HCT116 (cell line): ENCODE data around the gene SRGAP3. TPM values are rescaled to one million over a fixed set of nuclear protein-coding genes. Genes with fewer than 3 reads are reported as not detected.

ENCODE experiments used
- ATAC-seq: fragments of 200-7000 bp; cut with Tn5 transposase; 2 replicates; pipeline ENCODE4 v1.9.1; 2020; ENCODE audit warnings: mild to moderate bottlenecking, moderate library complexity
- BruUV-seq: library from RNA; stranded (reverse); fragments of 400-500 nt; replicated peaks from 2 replicates; lab custom pipeline; 2021; lab: Mats Ljungman, UMichigan
- CTCF ChIA-PET: fragments of 300-600 bp; sonication (Branson Sonifier 250); formaldehyde crosslinking; loops from one replicate; lab custom pipeline; 2021; ENCODE audit warnings: antibody characterized with exemption; lab: Charles Lee
- POLR2A ChIA-PET: fragments of 300-600, 350-600 bp; sonication (Branson Sonifier 250); formaldehyde crosslinking; loops from one replicate; lab custom pipeline; 2021; ENCODE audit warnings: antibody characterized with exemption; lab: Charles Lee
- RAD21 ChIA-PET, 2 experiments: fragments of 300-600 bp; sonication (Branson Sonifier 250); formaldehyde crosslinking; loops; one replicate each; lab custom pipeline; 2023; ENCODE audit warnings: low total read pairs in 2 of 2; ENCODE audit not compliant: uncharacterized antibody in 2 of 2, unreplicated experiment in 2 of 2, low non-redundant PET in 1 of 2; lab: Charles Lee
- DNase-seq: peaks from one replicate; pipeline ENCODE4 v3.0.0-alpha.2; 2010; ENCODE audit warnings: low read depth, low spot score
- H2AFZ ChIP-seq: fragments of 200-600 bp; shearing (Covaris generic), sonication (generic); 2 replicates; pipeline ENCODE4 v1.6.1; 2017; ENCODE audit warnings: low read depth, mixed run types, mixed read lengths, antibody characterized with exemption, low read length; ENCODE audit not compliant: poor library complexity, severe bottlenecking
- H3K27ac ChIP-seq: 2 replicates; pipeline ENCODE4 v1.5.1; 2012; ENCODE audit warnings: low read depth, low read length
- H3K27me3 ChIP-seq: fragments of 200-600 bp; sonication (generic); 2 replicates; pipeline ENCODE4 v1.6.1; 2016; ENCODE audit warnings: mixed run types, low read length, mixed read lengths; ENCODE audit not compliant: insufficient read depth
- H3K36me3 ChIP-seq, 2 experiments: fragments of 200-500 bp in 1 of 2; fragments of 200-600 bp in 1 of 2; sonication (Bioruptor generic) in 1 of 2; sonication (generic) in 1 of 2; 2 replicates each; pipeline versions ENCODE4 v1.5.1 to v1.6.1; 2014 to 2016; ENCODE audit warnings: low read length in 2 of 2, inconsistent platforms in 1 of 2, mixed read lengths in 1 of 2, mixed run types in 1 of 2; ENCODE audit not compliant: insufficient read depth in 2 of 2, control insufficient read depth in 1 of 2
- H3K4me1 ChIP-seq, 2 experiments: fragments of 200-600 bp in 1 of 2; sonication (generic) in 1 of 2; 2 replicates each; pipeline versions ENCODE4 v1.5.1 to v1.6.1; 2012 to 2017; ENCODE audit warnings: low read length in 2 of 2, inconsistent platforms in 1 of 2, mild to moderate bottlenecking in 1 of 2, mixed read lengths in 1 of 2, mixed run types in 1 of 2, moderate library complexity in 1 of 2; ENCODE audit not compliant: insufficient read depth in 2 of 2, control insufficient read depth in 1 of 2
- H3K4me2 ChIP-seq: fragments of 200-600 bp; sonication (generic); 2 replicates; pipeline ENCODE4 v1.6.1; 2017; ENCODE audit warnings: mixed run types, low read length, mixed read lengths
- H3K4me3 ChIP-seq, 2 experiments: fragments of 200-600 bp in 1 of 2; sonication (generic) in 1 of 2; replicated peaks in 1 of 2; 2 replicates each; pipeline ENCODE4 v1.5.1; 2011 to 2016; ENCODE audit warnings: low read length in 2 of 2, control low read depth in 1 of 2, low read depth in 1 of 2, mild to moderate bottlenecking in 1 of 2, mixed read lengths in 1 of 2, mixed run types in 1 of 2
- H3K79me2 ChIP-seq: fragments of 200-600 bp; sonication (generic); 2 replicates; pipeline ENCODE4 v1.6.1; 2017; ENCODE audit warnings: mild to moderate bottlenecking, mixed run types, low read length, moderate library complexity, mixed read lengths; ENCODE audit not compliant: insufficient read depth
- H3K9ac ChIP-seq: fragments of 200-600 bp; sonication (generic); 2 replicates; pipeline ENCODE4 v1.6.1; 2016; ENCODE audit warnings: low read length, mixed read lengths
- H3K9me2 ChIP-seq: fragments of 200-600 bp; sonication (generic), shearing (Covaris generic); 2 replicates; pipeline ENCODE4 v1.6.1; 2017; ENCODE audit warnings: mixed run types, mild to moderate bottlenecking, moderate library complexity; ENCODE audit not compliant: insufficient read depth
- H3K9me3 ChIP-seq, 2 experiments: fragments of 200-500 bp in 1 of 2; fragments of 200-600 bp in 1 of 2; sonication (Bioruptor generic) in 1 of 2; sonication (generic) in 1 of 2; 2 replicates each; pipeline ENCODE4 v1.6.1; 2014 to 2017; ENCODE audit warnings: low read length in 2 of 2, mixed read lengths in 2 of 2, inconsistent platforms in 1 of 2, low read depth in 1 of 2, mild to moderate bottlenecking in 1 of 2, mixed run types in 1 of 2, moderate library complexity in 1 of 2; ENCODE audit not compliant: control insufficient read depth in 1 of 2, insufficient read depth in 1 of 2
- H4K20me1 ChIP-seq: fragments of 200-600 bp; sonication (generic), shearing (Covaris generic); 2 replicates; pipeline ENCODE4 v1.6.1; 2017; ENCODE audit warnings: mixed run types, mild to moderate bottlenecking, moderate library complexity; ENCODE audit not compliant: insufficient read depth
- ATF3 ChIP-seq: IDR thresholded peaks from 2 replicates; pipeline ENCODE4 v1.6.1; 2012
- CBX3 ChIP-seq: IDR thresholded peaks from 2 replicates; pipeline ENCODE4 v1.6.1; 2012; ENCODE audit warnings: low read depth
- CEBPB ChIP-seq: IDR thresholded peaks from 2 replicates; pipeline ENCODE4 v1.6.1; 2012; ENCODE audit warnings: low read depth
- CTCF ChIP-seq, 3 experiments: fragments of 200-600 bp in 1 of 3; sonication (generic) in 1 of 3; IDR thresholded peaks in 2 of 3; conservative IDR thresholded peaks in 1 of 3; 2 replicates each; pipeline ENCODE4 v1.5.1; 2012 to 2017; ENCODE audit warnings: low read depth in 2 of 3, low read length in 2 of 3, antibody characterized with exemption in 1 of 3, borderline replicate concordance in 1 of 3, control low read depth in 1 of 3, mild to moderate bottlenecking in 1 of 3, mixed read lengths in 1 of 3, mixed run types in 1 of 3, moderate library complexity in 1 of 3; ENCODE audit not compliant: insufficient read depth in 1 of 3
- EGR1 ChIP-seq: IDR thresholded peaks from 2 replicates; pipeline ENCODE4 v1.6.1; 2012; ENCODE audit warnings: low read depth
- ELF1 ChIP-seq: IDR thresholded peaks from 2 replicates; pipeline ENCODE4 v1.6.1; 2012; ENCODE audit warnings: low read depth, borderline replicate concordance
- EZH2 ChIP-seq: fragments of 200-600 bp; sonication (generic); IDR thresholded peaks from 2 replicates; pipeline ENCODE4 v1.6.1; 2017; ENCODE audit warnings: antibody characterized with exemption, mixed run types
- EZH2phosphoT487 ChIP-seq: fragments of 200-600 bp; IDR thresholded peaks from 2 replicates; pipeline ENCODE4 v1.6.1; 2018; ENCODE audit warnings: antibody characterized with exemption, borderline replicate concordance
- FOSL1 ChIP-seq: IDR thresholded peaks from 2 replicates; pipeline ENCODE4 v1.6.1; 2012; ENCODE audit warnings: low read depth
- JUND ChIP-seq: IDR thresholded peaks from 2 replicates; pipeline ENCODE4 v1.6.1; 2012
- MAX ChIP-seq: IDR thresholded peaks from 2 replicates; pipeline ENCODE4 v1.6.1; 2012
- POLR2A ChIP-seq: IDR thresholded peaks from 2 replicates; pipeline ENCODE4 v1.7.0; 2011; ENCODE audit warnings: borderline replicate concordance; ENCODE audit not compliant: insufficient read depth, insufficient read length; ENCODE audit errors: extremely low read depth
- POLR2AphosphoS5 ChIP-seq: IDR thresholded peaks from 2 replicates; pipeline ENCODE4 v1.6.1; 2011; ENCODE audit warnings: mild to moderate bottlenecking, low read depth, low read length, moderate library complexity
- REST ChIP-seq: IDR thresholded peaks from 2 replicates; pipeline ENCODE4 v1.6.1; 2012; ENCODE audit warnings: low read depth
- SIN3A ChIP-seq: IDR thresholded peaks from 2 replicates; pipeline ENCODE4 v1.6.1; 2012; ENCODE audit warnings: low read depth
- TCF7L2 ChIP-seq: IDR thresholded peaks from 2 replicates; pipeline ENCODE4 v1.7.0; 2011; ENCODE audit warnings: borderline replicate concordance, inconsistent platforms; ENCODE audit not compliant: insufficient read depth, insufficient read length; ENCODE audit errors: extremely low read depth
- YY1 ChIP-seq: IDR thresholded peaks from 2 replicates; pipeline ENCODE4 v1.6.1; 2011; ENCODE audit warnings: low read length, low read depth, moderate library complexity, mild to moderate bottlenecking; ENCODE audit not compliant: insufficient replicate concordance; ENCODE audit errors: extremely low read depth
- ZBTB33 ChIP-seq: IDR thresholded peaks from 2 replicates; pipeline ENCODE4 v1.6.1; 2011; ENCODE audit warnings: mild to moderate bottlenecking, low read length, moderate library complexity; ENCODE audit not compliant: insufficient replicate concordance; ENCODE audit errors: extremely low read depth
- ZFX ChIP-seq: fragments of 450-650 bp; IDR thresholded peaks from 2 replicates; pipeline ENCODE4 v1.6.1; 2017
- ZNF274 ChIP-seq: fragments of 200-500 bp; sonication (Bioruptor generic); IDR thresholded peaks from 2 replicates; pipeline ENCODE4 v1.6.1; 2014; ENCODE audit warnings: mild to moderate bottlenecking, low read depth, low read length, inconsistent platforms
- intact Hi-C: fragments of 100-400 bp; cut with micrococcal nuclease; formaldehyde crosslinking; loops from 2 replicates; pipeline ENCODE4 v1.10.0; 2022
- total RNA-seq: library from RNA; stranded (reverse); gene quantifications from one replicate; pipeline ENCODE4 v1.2.1, GENCODE V29; 2021; ENCODE audit not compliant: unreplicated experiment

SRGAP3 gene
- total RNA-seq, 1 experiment from 2014 or later: 8.3 TPM

- Histone ChIP-seq H3K4me3 (no peak overlapping the region), H3K4me2 (no peak overlapping the region), H4K20me1 (no peaks in the 10 kb centered on the region), H3K36me3 (no peaks in the 10 kb centered on the region), H3K27me3 (no peaks in the 10 kb centered on the region), H2AFZ (no peak overlapping the region), H3K9me2 (no peaks in the 10 kb centered on the region), H3K9ac (no peak overlapping the region), H3K9me3 (0 out of 4 replicates have a peak, but pooled peaks cover 0 to 3% of the 10 kb centered on the region in 2 experiments)
- ATAC-seq: no peak
- RAD21 ChIA-PET: no interaction called here
- CTCF ChIA-PET: no interaction called here
- POLR2A ChIA-PET: no interaction called here
- no TSS peak for BruUV-seq
- no peak for TF ChIP-seq YY1
- no peak for TF ChIP-seq ELF1
- no peak for TF ChIP-seq EZH2
- no peak for TF ChIP-seq MAX
- TF ChIP-seq CBX3: no peak
- TF ChIP-seq REST: no peak
- TF ChIP-seq ZNF274: no peak
- TF ChIP-seq CTCF (IDR thresholded peaks at IDR 0.05 in 2 of 3, conservative IDR thresholded peaks at IDR 0.05 in 1 of 3; ENCODE audit: borderline replicate concordance in 1 of 3, insufficient read depth in 1 of 3, low read depth in 2 of 3, low read length in 2 of 3): no peak
- no peak for TF ChIP-seq EZH2phosphoT487
- TF ChIP-seq EGR1: no peak
- no peak for TF ChIP-seq ZBTB33
- TF ChIP-seq JUND: no peak
- no peak for TF ChIP-seq POLR2AphosphoS5
- no peak for TF ChIP-seq FOSL1
- no peak for TF ChIP-seq TCF7L2
- no peak for TF ChIP-seq CEBPB
- TF ChIP-seq ZFX: no peak
- TF ChIP-seq ATF3: no peak
- TF ChIP-seq POLR2A: no peak
- TF ChIP-seq SIN3A: no peak
- TF ChIP-seq, all 23 proteins: peak for 0
- no peak for DNase-seq
- intact Hi-C loops: no loop called here
- H3K79me2 ChIP-seq: no peaks in the 10 kb centered on the region
- H3K27ac ChIP-seq: no peak overlapping the region
- no peaks in the 10 kb centered on the region for H3K4me1 ChIP-seq
Measured at GRCh38 chr3:8993331-8993730, 256.1 kb downstream of the SRGAP3 start.
